Stimulated activated naive CD4-positive, alpha-beta T cell (primary cell): ENCODE results near the gene F5.

Experiments
- DNase-seq, 6 experiments: peaks; one replicate each; lab custom pipeline; 2025; lab: John Stamatoyannopoulos, UW

Gene F5

DNA sequence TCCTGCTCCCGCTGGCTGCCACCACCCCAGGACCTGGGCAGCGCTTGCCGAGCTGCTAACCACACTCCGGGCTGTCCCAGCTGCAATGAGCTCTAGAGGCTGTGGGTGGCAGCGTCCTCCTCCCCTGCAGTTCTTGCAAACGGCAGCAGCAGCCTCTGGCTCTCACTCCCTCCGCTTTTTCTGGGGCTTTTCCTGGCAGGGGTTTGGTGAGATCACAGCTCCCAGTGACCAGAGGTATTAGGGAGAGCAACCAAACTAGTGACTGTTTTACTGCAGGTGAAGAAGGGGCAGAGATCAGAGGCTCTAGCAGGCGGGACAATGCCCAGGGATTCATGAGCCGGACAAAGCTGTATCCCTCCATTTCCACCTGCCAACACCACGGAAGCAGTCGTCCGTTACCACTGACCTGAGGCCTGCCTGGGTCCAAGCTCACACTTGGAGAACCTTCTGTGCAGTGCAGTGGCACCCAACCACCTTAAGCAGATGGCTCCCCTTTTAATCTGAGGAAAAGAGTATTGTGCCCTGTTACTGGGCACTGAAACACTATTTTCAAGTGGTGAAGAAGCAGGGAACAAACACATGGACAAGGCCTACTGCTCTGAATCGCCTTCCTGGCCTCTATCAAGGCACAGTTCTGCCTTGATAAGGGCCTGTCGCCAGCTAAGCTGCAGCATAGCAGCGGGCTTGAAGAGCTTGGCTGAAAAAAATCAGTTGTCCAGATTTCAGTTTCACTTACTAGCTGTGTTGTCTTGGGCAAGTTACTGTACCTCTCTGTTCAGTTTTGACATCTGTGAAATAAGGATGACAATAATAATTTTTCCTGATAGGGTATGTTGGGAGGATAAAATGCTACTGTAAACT is at the start of gene F5:
Gene F5 (minus strand): TSS at position 87 of the 861 bp plus-strand sequence. CDS start 95 bp downstream, outside the sequence.
- peak; percentile 54 to 74 (median 60) for DNase-seq

GRCh38 chr1:169634877-169635276 is 48.6 kb upstream of the F5 start:
- DNase-seq, result no peak

GRCh38 chr1:169634145-169634544 is 47.9 kb upstream of the F5 start:
- no peak for DNase-seq

DNA sequence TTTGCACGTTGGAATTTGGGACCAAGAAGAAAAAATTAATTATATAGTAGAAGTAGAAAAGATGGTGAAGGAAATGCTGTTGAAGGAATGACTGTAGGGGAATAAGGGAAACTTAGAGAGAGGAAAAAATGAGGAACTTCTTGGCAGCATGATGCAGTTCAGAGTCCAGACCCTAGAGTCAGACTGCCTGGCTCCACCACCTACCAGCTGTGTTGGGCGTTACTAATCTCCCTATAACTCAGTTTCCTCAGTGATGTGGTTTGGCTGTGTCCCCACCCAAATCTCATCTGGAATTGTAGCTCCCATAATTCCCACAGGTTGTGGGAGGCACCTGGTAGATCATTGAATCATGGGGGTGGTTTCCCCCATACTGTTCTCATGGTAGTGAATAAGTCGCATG is 45.0 kb upstream of the F5 start:
- no peak for DNase-seq

- DNase-seq, result no peak
Measured at GRCh38 chr1:169630006-169630405, 43.7 kb upstream of the F5 start, which contains the start of gene SELP. Gene SELP (minus strand): TSS chr1:169630124. CDS start chr1:169630074, 50 bp downstream.

DNA sequence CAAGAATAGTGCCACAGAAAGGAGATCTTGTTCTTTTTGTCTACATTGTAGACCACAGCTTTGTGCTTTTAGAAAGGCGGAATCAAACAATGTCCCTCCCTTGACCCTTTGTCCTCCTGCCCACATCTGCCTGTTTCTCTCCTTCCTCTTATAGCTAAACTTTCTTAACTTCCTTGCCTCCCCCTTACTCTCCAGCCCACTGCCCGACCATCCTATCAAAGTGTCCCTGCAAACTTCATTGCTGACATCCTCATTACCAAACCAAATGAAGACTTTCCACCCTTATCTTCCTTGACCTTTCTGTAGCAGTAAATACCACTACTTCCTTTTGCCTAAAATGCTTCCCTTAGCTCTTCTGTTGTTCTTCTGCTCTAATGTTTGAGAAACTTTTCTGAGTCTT is 38.6 kb upstream of the F5 start:
- peak in 1 of 6 experiments; percentile 25 for DNase-seq

DNA sequence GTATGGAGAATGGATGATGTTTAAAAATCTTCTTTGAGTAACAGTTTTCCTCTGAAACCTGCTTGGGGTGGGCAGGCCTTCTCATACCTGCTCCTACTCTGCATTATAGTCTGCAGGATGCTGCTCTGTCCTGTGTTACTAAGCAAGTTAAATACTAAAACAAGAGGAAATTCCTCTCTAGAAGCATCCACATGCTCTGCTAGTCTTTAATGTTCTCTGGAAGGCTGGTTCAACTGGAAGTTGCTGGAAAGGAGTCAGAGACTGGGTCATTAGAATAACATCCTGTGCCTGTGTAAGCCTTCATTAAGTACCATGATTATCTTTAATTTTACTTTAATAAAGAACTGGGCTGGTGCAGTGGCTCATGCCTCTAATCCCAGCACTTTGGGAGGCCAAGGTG is 37.8 kb upstream of the F5 start:
- no peak for DNase-seq

DNA sequence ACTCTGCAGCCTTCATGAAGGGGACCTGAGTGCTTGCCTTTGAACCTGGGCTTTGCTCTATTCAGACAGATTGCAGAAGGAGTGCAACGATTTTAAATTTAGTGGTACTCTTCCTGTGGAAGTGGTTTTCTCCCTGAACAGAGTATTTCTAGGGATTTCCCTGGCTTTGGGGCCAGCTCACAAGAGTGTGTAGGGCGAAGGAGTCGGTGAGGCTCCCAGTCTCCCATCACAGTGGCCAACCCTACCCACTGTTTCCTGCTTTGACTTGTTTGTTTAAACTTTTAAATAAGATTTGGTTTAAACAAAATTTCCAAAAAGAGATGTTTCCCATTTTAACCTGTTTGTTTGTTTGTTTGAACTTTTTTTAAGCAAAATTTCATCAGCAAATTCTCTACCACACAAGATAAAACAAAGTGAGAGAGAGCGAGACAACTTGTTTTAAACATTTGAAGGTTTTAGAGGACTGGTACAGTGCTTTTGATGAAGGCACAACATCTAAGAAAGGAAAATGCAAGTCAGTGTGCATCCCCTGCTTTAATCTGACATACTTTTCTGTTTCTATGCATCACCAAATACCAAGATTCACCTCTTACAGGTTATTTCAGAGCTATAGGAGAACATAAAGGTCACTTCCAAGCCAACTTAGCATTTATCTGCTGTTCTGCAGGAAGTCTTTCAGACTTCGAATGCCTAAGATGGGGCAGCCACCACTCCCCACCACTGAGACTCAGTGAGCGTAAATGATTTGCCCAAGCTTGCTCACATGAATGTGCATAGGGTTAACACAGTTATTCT is 37.0 kb upstream of the F5 start:
- DNase-seq, result peak in 1 of 6 experiments; percentile 9

GRCh38 chr1:169620565-169620964 is 34.3 kb upstream of the F5 start:
- no peak for DNase-seq

- no peak for DNase-seq
Measured at GRCh38 chr1:169618367-169618766, 32.1 kb upstream of the F5 start.

DNA sequence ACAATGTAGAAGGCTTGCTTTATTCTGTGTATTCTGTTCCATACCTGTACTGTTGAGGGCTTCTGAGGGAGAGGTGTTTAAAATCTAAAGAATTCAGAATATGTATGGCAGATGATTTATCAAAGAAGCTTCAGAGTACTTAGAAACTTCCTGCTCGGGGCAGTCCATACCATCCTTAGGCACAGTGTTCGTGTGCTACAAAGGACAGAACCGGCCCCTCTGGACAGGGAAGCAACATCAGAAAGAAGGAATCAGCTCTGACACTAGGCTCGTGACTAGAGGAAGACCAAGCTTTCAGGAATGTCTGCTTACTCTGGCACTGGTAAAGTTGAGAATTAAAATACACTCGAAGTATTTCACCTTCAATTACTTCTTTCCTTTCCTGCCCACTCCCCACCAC is 29.5 kb upstream of the F5 start:
- DNase-seq, result no peak

GRCh38 chr1:169610858-169611257 is 24.6 kb upstream of the F5 start:
- DNase-seq, result no peak

DNA sequence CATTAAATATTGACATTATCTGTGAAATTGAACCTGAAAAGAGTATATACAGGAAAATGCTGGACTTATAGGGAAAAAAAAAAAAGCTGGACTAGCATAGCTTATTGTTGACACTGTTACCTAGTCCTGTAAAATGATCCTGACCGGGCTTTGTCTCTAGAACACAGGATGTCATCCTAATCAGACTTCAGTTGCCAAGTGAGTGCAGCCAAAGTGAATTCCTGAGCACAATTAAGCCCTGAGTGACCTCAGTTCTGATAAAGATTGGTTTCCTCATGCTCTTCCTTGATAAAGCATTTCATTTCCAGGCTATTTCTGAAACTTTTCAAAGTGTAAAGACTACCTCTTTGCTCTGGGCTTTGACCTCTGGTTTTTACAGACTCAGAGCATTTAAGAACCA is 23.8 kb upstream of the F5 start:
- DNase-seq, result no peak

DNA sequence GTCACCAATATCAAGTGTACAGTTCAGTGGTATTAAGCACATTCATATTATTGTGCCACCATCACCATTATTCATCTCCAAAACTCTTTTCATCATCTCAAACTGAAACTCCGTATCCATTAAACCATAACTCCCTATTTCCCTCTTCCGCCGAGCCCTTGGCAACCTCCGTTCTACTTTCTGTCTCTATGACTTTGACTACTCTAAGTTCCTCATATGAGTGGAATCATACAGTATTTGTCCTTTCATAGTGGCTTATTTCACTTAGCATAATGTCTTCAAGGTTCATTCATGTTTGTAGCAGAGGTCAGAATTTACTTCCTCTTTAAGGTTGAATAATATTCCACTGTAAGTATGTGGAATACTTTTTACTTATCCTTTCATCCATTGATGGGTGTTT is 21.9 kb upstream of the F5 start:
- DNase-seq, result no peak

DNA sequence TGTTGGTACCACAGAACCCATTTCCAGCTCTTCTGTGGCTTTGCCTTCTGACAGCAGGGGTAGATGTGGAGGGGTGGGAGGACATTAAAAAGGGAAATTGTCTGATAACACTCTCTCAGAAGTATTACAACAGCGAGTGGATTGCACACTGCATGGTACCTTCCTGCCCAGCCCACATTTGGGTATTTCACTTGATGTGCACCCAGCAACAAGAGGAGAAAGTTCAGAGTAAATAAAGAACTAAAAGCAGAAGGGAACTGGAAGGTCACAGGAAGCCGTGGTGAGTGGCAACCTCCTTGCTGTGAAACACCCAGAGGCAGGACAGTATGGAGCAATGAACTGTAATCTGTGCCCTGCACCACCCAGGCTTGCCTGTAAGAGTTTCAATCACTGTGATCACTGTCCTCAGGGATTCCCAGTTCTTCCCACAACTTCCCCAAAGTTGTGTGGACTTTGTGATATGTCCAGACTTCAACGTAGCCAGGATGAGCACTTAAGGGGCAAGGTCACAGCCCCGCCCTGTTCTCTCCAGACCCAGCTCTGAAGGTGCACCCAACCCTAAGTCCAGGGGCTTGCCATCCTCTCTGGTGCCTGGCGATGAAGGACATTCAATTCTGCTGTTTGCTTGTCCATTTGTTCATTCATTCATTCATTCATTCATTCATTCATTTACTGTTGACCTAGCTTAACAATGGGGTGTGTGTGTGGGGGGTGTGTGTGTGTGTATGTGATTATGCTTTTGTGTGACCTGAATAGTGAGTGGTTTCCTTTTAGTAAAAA is 18.7 kb upstream of the F5 start:
- DNase-seq, result peak; percentile 17 to 89 (median 62)

DNA sequence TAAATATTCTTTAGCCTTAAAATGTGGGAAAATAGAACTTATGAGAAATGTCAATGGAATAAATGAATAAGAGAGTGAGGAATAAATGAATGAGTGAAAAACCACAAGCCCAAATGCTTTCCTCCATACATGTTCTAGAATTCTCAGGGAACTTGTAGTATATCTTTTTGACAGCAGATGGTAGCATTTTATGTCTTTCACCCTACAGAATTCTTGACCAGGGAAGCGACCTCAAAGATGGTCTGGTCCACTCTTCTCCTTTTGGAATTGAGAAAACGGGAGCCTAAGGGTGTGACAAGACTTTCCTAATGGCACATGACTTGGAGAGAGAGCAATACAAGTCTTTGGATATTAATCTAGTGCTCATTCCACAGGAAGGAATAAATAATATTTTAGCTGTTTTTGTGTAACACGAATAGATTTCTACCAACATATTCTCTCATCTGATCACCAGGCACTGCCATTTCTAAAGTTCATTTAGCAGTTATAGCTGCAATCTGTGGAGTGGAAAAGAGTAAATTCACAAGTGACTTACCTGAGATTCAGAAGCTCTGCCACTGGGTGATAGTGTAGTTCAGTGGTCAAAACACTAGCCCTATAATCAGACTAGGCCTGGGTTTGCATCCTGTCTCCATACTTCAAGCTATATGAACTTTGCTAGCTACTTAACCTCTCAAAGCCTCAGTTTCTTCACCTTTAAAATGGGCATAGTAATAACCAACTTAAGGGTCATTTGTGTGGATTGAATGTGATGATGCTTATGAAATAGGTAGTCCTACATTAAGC is 15.0 kb upstream of the F5 start:
- DNase-seq, result peak in 2 of 6 experiments; percentile 42 to 50

- DNase-seq, result peak in 1 of 6 experiments; percentile 9
Measured at GRCh38 chr1:169595764-169596711, 9.8 kb upstream of the F5 start.

DNA sequence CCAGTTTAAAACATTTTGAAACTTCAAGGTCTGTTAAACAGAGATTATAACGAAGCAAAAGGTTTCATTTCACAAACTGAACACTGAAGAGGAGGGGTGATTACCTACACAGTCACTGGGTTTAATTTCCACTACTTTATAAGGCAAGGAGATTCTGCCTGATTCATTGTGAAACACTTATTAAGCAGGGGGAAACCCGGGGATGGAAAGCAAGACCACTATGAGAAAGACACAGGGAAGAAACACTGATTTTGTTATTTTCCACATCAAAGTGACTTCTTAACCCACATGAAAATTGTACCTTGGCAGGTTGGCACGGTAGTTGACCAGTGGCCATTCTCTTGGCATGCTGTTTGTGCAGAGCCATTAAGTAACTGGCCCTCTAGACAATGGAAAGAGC is 8.1 kb upstream of the F5 start:
- no peak for DNase-seq

GRCh38 chr1:169590932-169591331 is 4.7 kb upstream of the F5 start:
- DNase-seq, result no peak

GRCh38 chr1:169588785-169589485 is 2.7 kb upstream of the F5 start:
- DNase-seq, result no peak
